IPS DF 4.7 (cell line): Measurements from ENCODE around the gene HDAC8.
"Not testable (repeated sequence)": the region's sequence is repeated elsewhere in the genome, so short reads cannot be mapped to it uniquely, and the experiment has no call there.

Source experiments
- DNase-seq: peaks from one replicate; pipeline ENCODE4 v3.0.0-alpha.2; 2013; ENCODE audit warnings: low spot score; ENCODE audit errors: extremely low read depth

Gene HDAC8

DNA sequence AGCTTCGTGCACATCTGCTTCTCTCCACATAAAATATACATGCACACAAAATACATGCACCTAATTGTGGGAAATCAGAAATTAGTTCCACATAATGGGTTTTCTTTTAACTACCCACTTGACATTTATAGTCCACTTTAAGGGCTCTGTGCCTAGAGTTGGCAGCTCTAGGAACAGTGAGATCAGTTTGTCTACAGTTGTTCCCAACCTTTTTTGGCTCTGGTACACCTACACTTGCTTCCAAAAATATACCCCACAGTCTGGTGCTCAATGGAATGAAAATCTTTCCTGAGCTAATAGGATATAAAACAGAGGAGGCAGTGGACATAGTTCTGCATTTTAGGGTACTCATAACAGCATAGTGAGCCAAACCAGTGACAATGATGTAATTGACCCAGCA lies 36.1 kb downstream of the HDAC8 start:
- no peak for DNase-seq

DNA sequence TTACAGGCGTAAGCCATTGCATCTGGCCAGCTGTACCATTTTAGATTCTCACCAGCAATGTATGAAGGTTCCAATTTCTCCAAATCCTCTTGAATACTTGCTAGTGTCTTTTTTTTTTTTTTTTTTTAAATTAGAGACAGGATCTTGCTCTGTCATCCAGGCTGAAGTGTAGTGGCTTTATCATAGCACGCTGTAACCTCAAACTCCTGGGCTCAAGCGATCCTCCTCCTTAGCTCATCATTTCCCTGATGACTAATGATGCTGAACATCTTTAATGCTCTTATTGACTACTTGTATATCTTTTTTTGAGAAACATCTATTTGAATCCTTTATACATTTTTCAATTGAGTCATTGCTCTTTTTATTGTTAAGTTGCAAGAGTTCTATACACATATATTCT lies 40.3 kb downstream of the HDAC8 start:
- no peak for DNase-seq

DNA sequence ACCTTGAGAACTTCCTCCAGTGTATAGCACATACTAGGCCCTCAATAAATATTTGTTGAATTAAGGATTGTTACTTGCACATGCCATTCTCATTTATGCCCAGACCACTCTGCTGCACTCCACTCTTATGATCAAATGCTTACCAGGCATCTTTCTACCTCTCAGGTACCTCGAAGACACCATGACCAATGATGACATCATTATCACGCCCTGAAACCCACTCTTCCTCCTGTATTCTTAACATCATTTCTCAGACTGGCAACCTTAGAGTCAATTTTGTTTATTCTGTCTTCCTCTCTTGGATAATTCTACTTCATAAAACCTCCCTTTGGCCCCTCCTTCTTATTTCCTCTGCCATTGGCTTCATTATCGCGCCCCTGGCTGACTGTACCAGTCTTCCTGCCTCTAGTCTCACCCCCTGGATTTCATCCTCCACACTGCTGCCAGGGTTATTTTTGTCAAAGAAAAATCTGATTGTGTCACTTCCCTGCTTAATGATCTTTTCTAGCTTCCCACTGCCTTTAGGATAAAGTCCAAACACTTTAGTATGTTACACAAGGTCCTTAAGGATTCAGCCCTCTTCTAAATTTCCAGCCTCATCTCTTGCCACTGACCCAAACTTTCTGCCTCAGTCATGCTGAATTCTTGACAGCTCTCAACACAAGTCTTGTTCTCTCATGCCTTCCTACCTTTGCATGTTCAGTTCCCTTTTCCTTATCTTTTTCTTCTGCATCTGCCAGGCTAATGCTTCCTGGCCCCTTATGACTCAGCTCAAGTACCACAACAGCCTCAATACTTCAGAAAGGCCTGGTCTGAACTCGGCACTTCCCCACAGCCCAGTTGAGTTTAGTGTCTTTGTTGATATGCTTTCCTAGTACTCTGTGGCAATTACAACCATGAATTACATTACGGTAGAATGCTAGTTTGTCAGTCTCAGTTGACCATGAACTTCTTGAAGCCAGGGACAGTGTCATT lies 45.8 kb downstream of the HDAC8 start:
- DNase-seq, result no peak

DNA sequence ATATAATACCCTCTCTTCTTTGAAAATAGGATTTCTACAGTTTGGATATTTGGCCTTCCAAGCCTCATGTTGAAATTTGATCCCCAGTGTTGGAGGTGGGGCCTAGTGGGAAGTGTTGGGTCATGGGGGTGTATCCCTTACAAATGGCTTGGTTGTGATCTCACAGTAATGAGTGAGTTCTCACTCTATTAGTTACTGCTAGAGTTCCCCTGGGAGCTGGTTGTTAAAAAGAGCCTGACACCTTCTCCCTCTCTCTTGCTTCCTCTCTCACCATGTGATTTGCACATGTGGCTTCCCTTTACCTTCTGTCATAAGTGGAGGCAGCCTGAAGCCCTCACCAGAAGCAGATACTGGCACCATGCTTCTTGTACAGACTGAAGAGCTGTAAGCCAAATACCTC lies 73.9 kb downstream of the HDAC8 start:
- no peak for DNase-seq

DNA sequence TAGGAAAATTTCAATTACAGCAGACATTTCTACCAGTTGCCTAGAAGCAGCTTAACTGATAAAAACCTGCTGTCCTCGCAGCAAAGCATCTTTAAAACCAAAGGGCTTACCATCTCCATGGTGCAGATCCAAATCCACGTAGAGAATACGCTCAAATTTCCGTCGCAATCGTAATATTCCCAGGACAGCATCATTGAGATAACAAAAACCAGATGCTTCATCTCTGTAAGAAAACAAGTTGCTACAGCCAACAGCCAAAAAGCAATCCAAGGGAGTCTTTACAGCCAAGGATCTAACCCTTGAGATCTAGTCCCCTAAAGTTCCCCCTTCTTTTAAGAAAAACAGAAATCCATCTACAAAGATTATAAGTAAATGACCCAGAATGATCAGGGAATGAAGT lies 77.6 kb downstream of the HDAC8 start:
- DNase-seq, result no peak

DNA sequence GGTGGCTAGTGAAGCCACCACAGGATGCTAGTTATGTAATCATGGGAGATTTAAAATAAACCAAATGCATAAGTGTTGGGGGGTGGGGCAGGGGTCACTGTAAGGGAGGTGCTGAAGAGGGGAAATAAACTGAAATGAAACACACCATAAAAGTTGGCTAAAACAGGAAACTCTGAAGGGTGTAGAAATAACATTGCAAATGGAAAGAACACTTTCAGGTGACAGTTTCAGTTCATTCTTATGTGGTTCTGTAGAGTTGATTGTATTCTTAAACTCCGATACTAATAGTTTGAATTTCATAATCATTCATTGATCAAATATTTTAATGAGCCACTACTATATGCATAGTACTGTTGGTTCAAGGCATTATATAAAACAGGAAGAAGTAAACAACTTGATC lies 80.1 kb downstream of the HDAC8 start:
- DNase-seq, result no peak

DNA sequence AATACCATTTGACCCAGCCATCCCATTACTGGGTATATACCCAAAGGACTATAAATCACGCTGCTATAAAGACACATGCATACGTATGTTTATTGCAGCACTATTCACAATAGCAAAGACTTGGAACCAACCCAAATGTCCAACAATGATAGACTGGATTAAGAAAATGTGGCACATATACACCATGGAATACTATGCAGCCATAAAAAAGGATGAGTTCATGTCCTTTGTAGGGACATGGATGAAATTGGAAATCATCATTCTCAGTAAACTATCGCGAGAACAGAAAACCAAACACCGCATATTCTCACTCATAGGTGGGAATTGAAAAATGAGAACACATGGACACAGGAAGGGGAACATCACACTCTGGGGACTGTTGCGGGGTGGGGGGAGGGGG lies 82.4 kb downstream of the HDAC8 start:
- not testable (repeated sequence) for DNase-seq

DNA sequence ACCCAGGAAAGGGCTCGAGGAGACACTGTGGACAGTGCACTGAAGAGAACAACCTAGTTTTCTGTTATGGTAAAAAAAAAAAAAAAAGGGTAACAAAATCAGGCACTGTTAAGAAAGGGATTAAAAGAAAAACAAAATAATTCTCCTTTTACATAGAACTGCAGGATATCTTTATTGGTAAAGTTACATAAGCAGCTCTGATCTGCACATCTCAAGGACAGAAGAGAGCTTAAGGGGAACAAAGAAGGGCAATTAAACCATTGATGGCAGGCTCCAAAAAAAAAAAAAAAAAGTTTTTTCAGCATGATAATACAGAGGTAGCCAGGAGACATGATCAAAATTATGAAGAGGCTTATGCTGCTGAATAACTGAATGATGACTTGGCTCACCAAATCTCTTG lies 85.0 kb downstream of the HDAC8 start:
- DNase-seq, result no peak

DNA sequence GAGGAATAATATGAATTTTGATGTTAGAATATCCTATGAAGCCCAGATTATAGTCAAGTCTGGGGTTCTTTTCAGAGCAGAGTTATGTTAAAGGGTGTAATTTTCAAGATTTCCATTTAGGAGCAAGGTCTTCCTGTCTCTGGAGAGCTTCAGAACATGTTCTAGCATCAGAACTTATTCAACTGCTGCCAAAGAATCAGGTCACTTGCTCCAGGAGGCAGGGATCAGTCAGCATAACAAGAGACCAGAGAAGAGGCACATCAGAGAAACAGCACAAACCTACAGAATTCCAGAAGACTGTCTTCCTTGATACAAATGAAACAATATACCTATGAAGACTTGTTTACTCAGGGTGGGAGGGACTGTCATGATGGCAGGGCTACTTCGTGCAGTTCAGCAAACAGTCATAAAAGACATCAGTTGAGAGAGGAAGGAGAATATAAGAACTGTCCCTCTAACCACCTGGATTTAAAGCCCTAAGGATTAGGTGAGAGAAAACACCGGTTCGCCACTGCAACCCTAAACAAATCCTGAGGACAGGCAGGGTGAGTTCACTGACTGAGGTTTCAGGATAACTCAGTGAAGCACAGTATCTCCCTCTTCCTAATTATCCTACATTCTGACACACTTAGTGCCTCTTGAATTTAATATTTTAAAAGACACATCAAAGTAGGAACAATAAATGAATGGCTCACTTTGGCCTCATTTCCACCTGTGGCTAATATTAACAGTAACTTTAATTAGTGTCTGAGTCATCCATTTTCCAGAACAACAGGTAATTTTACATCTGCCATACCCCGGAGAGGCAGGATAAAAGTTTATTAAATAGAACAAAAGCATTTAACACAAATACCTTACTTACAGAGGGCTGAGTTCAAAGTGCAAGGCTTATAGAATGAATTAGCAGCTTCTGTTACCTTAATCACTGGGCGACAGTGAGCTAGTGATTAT lies 93.0 kb downstream of the HDAC8 start:
- no peak for DNase-seq

DNA sequence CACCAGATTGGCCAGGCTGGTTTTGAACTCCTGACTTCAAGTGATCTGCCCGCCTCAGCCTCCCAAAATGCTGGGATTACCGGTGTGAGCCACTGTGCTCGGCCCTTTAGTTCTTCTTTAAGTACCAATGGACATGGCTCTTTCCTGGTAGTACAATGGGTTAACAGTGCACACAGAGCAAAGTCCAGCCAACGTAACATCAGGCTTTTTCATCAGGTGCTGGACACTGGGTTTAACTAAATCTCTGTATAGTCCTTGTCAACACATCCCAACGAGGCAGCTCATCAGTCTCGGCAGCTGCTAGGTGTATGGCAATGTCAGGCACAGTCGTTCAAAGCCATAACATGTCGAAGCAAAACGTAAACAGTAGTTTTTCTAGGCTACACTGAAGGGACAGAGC lies 93.8 kb downstream of the HDAC8 start:
- no peak for DNase-seq

DNA sequence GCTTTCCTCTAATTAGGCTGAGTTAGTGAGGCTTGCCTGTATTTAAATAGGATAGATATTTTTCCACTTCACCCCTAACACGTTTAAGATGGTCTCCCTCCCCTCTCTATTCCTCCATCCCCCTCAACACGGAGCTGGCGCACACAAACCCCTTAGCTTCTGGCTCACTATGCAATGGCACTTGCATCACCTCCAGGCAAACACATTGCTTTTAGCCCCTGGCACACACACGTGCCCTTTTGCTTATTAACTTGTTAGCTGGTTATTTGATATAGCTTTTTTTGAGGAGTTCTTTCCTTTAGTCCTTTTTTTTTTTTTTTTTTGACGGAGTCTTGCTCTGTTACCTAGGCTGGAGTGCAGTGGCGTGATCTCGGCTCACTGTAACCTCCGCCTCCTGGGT lies 94.3 kb downstream of the HDAC8 start:
- DNase-seq, result no peak

DNA sequence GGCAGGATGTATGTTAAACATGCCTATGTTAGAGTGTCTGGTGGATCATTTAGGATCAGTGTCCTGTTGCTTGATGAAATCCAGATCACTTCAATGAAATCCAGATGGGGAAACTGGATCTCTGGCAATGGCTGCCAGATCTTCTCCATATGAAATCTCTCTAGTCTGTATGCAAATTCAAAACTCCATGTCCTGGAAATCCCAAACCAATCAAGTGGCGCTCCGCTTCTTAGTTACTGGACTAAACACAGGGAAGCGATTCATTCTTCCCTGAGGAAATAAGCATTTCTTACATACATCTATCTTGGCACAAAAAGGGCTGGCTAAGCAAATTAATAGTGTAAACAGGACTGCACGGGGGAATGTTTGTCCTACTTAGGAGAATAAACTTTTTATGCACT lies 94.9 kb downstream of the HDAC8 start:
- DNase-seq, result no peak

DNA sequence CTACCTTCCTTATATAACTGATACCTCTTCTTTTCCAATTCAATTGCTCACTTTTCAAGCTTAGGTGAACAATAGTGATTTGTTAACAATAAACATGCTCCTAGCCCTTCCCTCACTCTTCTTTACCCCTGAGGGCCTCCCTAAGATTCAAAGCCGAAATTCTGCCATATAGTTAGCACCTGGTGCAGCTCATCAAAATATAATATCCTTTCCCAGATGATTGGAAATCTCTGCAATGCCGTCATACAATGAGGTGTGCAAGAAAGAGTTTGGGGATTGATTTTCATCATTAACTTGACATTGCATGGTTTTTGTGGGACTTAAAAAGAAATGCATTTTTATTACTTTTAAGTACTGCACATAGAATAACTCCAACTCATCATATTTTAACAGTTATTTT lies 95.3 kb downstream of the HDAC8 start:
- DNase-seq, result no peak

DNA sequence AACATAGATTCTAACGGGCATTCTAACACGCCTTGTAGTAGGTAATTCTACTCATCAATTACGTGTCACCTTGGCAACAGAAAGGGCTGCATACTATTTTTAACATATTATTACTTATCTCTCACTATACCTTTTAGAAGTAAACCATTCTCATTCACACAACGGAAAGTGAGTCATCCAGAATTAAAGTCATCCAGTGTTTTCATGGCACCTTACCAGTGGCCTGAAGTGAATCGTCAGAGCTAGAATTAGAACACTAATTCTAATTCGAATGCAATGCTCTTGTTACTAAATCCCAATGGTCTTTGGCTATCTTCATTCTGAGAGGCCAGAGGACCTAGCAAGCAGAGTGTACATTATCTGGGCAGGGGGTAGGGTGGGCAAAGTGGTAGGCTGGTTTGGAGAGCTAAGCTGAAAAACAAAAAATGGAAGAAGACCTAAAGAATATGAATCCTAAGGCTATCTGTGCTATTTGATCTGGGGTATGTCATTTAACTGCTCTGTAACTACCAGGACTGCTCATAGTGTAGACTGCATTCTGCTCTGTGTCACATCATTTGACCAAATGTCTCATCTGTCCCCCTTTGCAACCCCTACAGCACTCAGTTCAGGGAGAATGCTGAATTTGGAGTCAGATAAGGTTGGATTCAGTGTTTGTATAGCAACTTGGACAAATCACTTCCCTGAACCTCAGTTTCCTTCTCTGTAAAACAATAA lies 96.5 kb downstream of the HDAC8 start:
- no peak for DNase-seq

DNA sequence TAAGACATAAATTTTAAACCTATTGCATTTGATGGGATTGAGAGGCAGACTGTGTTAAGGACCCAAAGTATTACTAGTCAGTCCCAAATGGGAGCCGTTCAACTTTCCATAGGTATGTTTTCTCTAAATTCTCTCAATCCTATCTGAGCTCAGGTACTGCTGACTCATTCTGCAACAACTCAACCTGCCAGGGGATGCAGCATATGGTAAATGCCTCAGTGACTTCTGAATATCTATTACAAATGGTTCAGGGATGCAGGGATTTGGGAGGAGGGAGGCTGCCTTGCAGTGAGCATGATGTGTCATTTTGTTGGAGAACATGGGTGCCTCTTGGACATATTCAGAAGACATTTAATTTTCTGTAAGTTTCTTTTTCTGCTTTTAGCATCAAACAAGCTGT lies 97.3 kb downstream of the HDAC8 start:
- no peak for DNase-seq

DNA sequence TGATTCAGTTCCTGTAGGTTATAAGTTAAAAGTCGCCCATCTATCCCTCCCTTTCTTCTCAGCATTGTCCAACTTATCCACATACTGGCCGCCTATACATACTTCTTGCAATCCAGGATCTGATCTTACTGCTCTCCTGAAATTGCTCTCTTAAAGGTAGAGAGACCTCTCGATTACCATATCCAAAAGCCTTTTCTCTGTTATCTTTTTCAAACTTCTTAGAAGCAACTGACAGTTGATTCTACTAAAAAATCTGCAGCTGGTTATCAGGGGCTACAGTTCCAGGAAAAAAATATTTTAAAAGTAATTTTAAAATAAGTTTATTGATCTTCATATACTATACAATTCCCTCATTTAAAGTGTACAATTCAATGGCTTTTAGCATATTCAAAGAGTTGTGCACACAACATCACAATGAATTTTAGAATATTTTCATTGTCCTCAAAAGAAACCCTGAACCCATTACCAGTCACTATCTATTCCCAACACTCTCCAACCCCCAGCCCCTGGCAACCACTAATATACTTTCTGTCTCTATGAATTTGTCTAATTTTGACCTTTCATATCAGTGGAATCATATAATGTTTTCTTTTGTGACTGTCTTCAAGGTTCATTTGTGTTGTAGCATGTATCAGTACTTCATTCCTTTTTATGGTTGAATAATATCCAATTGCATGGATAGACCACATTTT lies 102.0 kb downstream of the HDAC8 start:
- DNase-seq, result no peak

DNA sequence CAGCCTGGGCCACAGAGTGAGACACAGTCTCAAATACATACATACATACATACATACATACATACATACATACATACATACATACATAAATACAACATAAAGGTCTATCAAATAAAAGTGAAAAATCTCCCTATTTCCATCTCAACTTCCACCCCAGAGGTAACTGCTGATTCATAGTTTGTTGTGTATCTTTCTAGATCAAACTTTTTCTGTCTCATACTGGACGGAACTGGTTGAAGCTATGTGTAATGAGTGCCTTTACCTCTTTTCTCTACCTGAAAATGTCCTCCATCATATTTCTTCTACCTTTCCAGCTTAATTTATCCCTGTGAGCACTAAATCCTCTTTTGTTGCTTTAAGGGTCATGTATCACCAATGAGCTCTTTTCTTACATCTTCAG lies 102.5 kb downstream of the HDAC8 start:
- DNase-seq, result no peak

DNA sequence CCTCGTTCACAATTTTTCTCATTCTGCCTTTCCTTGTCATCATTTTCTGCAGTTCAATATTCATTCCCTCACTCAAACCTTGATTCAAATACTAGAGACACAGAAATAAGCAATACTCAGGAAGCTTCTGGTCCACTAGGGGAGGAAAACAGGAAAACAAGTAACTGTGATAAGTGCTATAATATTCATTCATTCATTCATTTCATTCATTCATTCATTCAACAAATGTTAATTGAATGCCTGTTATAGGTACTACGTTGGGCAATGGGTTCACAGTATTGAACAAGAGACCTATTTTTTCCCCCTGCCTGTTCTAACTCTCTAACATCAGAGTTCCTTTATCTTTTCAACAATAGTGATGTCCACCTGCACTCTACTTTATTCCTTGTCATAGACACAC lies 104.0 kb downstream of the HDAC8 start:
- DNase-seq, result no peak

DNA sequence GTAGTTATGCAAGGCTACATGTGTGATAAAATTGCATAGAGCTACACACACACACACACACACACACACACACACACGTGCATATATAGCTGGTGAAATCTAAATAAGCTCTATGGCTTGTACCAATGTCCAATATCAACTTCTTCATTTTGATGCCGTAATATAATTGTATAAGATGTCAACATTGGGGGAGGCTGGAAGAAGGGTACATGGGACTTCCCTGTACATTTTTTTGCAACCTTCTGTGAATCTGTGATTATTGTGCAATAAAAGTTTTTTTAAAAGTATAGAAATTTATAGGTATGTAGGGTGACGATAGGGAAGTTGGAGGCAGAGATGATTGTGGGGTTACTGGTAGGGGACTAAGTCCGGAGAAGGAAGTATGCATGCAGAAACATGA lies 105.5 kb downstream of the HDAC8 start:
- DNase-seq, result no peak

DNA sequence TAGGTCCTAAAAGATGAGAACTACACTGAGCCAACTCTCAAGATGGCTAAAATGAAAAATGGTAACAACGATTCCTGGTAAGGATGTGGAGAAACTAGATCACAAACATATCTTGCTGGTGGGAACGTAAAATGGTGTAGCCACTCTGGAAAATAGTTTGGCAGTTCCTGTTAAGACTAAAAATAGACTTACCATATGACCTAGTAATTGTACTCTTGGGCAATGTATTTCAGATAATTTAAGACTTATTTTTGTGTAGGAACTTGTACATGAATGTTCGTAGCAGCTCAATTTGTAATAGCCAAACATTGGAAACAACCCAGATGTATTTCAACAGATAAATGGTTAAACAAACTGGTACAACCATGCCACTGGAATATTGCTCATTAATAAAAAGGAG lies 106.2 kb downstream of the HDAC8 start:
- DNase-seq, result no peak

DNA sequence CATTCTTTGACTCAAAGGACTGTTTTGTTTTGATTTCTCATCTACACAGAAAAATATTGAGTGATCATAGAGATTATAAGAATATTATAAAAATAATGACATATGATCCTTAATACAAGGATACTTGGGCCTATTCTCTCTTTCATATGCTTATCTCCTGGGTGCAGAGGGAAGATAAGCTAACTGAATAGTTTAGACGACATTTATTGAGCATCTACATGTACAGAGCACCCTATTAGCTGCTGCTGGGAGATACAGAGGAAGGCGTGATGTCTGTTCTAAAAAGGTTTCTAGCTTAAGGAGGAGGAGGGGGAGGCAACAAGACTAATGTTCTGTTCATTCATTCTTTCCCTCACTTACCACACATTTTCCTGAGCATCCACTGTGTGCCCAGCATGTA lies 106.8 kb downstream of the HDAC8 start:
- DNase-seq, result no peak
